Esophagus muscularis mucosa (tissue), 4 donors: Measurements from ENCODE around the gene FXYD5. TPM values are rescaled to one million over a fixed set of nuclear protein-coding genes. Genes with fewer than 3 reads are reported as not detected.

ENCODE experiments used
- DNase-seq: peaks from one replicate; pipeline ENCODE4 v3.0.0-alpha.2; 2017; ENCODE audit errors: extremely low spot score
- H3K27ac ChIP-seq, 4 donors: fragments of 200-600 bp; sonication (generic); replicated peaks in 1 of 4; 1 replicate in 3 of 4; 2 replicates in 1 of 4; pipeline ENCODE4 v1.5.1; 2016 to 2019; ENCODE audit warnings: mild to moderate bottlenecking in 1 of 4
- H3K27me3 ChIP-seq, 4 donors: fragments of 200-600 bp; sonication (generic); one replicate each; pipeline versions ENCODE4 v1.5.1 to v1.6.0; 2016 to 2019
- H3K36me3 ChIP-seq, 4 donors: fragments of 200-600 bp; sonication (generic); one replicate each; pipeline ENCODE4 v1.5.1; 2016 to 2019
- H3K4me1 ChIP-seq, 4 donors: fragments of 200-600 bp; sonication (generic); one replicate each; pipeline ENCODE4 v1.5.1; 2016 to 2019
- H3K4me3 ChIP-seq, 4 donors: fragments of 200-600 bp; sonication (generic); 1 replicate in 2 of 4; 2 replicates in 2 of 4; pipeline ENCODE4 v1.5.1; 2016 to 2019; ENCODE audit warnings: mild to moderate bottlenecking in 4 of 4, moderate library complexity in 1 of 4
- H3K9me3 ChIP-seq, 4 donors: fragments of 200-600 bp; sonication (generic); 1 replicate in 3 of 4; 2 replicates in 1 of 4; pipeline ENCODE4 v1.5.1; 2016 to 2019
- EP300 ChIP-seq: sonication (generic); formaldehyde crosslinking; IDR thresholded peaks from one replicate; pipeline ENCODE4 v1.6.1; 2017; ENCODE audit warnings: antibody characterized with exemption
- POLR2A ChIP-seq: fragments of 450-650 bp; IDR thresholded peaks from one replicate; pipeline ENCODE4 v1.6.1; 2017; ENCODE audit warnings: antibody characterized with exemption, moderate library complexity, mild to moderate bottlenecking, low read depth
- POLR2AphosphoS5 ChIP-seq, 2 donors: sonication (generic); formaldehyde crosslinking; IDR thresholded peaks; one replicate each; pipeline ENCODE4 v1.6.1; 2017; ENCODE audit warnings: antibody characterized with exemption in 2 of 2
- WGBS: methylation state at CpG from one replicate; pipeline ENCODE4 v1.1.5; 2018; 5-methylcytosine and 5-hydroxymethylcytosine counted together
- intact Hi-C: fragments of 100-400 bp; cut with DNase I; formaldehyde crosslinking; loops from one replicate; pipeline ENCODE4 v1.15.1; 2023
- small RNA-seq, 3 donors: library from RNA; depleted of rRNA; stranded (forward); fragments of <200 nt; gene quantifications; one replicate each; pipeline ENCODE3, GENCODE V24; 2016
- total RNA-seq, 4 donors: library from RNA; depleted of rRNA; stranded (reverse); fragments of >200 nt; gene quantifications; one replicate each; pipeline versions ENCODE4 v1.1.0 to v1.2.1, GENCODE V29; 2016
- TF ChIP-seq, protein P1 (sequence below), 3 experiments: fragments of 200-600 bp in 2 of 3; fragments of 450-650 bp in 1 of 3; sonication (generic) in 2 of 3; IDR thresholded peaks; one replicate each; pipeline ENCODE4 v1.5.1; 2017 to 2019; ENCODE audit warnings: antibody characterized with exemption in 3 of 3, mild to moderate bottlenecking in 2 of 3, moderate library complexity in 1 of 3

Gene FXYD5
- total RNA-seq, 4 donors from 2014 or later, result 26.6 to 49.3 (median 43.0) TPM

DNA sequence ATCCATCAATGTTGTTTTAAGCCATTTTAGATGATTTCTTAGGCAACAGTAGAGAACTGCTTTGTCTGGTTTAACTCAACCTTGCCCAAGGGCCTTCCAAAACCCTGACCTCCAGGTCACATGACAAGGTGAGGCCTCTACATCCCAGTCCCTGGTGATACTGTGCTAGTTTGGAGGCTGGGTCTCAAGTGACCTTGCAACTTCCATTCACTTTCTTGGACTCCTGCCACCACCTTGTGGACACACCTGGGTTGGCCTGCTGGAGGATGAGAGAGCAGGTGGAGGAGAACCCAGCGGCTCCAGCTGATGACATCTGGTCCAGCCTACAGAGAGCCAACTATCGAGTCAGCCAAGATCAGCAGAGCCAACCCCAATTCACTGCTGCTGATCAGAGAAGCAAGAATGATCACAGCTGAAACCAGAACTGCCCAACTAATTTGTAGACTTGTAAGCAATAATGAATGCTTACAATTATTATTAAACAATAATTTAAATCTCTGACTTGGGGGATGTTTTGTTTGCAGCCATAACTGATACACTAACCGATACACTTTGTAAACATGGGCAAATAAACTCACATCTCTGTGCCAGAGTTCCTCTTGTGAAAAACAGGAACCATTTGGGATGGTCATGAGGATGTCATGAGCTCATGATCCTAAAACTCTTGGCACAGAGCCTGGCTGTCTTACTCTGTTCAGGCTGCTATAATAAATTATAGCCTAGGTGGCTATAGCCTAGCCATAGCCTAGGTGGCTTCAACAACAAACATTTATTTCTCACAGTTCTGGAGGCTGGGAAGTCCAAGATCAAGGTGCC is 62.5 kb downstream of the FXYD5 start:
- Histone ChIP-seq H3K27ac (no peak overlapping the region), H3K4me3 (no peak overlapping the region), H3K9me3 (peaks cover 0 to 8% (median 2%) of the 10 kb centered on the region in 4 donors), H3K36me3 (no peaks in the 10 kb centered on the region), H3K27me3 (no peaks in the 10 kb centered on the region), H3K4me1 (peaks cover 22 to 25% (median 22%) of the 10 kb centered on the region in 4 donors)
- intact Hi-C loops, result no loop called here
- 86% methylated on average over 2 of the region's 3 CpGs for WGBS
- DNase-seq, result no peak
- TF ChIP-seq POLR2AphosphoS5 (IDR thresholded peaks at IDR 0.05) (no peak), EP300 (no peak), POLR2A (no peak)
- TF ChIP-seq, protein P1, sequence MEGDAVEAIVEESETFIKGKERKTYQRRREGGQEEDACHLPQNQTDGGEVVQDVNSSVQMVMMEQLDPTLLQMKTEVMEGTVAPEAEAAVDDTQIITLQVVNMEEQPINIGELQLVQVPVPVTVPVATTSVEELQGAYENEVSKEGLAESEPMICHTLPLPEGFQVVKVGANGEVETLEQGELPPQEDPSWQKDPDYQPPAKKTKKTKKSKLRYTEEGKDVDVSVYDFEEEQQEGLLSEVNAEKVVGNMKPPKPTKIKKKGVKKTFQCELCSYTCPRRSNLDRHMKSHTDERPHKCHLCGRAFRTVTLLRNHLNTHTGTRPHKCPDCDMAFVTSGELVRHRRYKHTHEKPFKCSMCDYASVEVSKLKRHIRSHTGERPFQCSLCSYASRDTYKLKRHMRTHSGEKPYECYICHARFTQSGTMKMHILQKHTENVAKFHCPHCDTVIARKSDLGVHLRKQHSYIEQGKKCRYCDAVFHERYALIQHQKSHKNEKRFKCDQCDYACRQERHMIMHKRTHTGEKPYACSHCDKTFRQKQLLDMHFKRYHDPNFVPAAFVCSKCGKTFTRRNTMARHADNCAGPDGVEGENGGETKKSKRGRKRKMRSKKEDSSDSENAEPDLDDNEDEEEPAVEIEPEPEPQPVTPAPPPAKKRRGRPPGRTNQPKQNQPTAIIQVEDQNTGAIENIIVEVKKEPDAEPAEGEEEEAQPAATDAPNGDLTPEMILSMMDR (IDR thresholded peaks at IDR 0.05), result no peak

DNA sequence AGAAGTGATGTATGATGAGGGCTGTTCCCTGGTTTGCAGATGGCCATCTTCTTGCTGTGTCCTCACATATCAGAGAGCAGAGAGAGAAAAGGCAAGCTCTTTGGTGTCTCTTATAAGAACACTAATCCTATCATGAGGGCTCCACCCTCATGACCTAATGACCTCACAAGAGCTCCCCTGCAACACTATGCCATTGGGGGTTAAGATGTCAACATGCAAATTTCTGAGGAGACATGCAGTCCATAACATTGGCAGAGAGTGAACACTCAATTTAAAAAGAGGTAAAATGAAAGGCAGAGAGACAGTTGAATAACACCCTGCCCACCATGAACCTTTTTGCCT is 63.1 kb downstream of the FXYD5 start:
- no peak for DNase-seq
- Histone ChIP-seq H3K27me3 (peaks cover 0 to 3% (median 0%) of the 10 kb centered on the region in 4 donors), H3K27ac (no peak overlapping the region), H3K4me3 (no peak overlapping the region), H3K9me3 (peaks cover 0 to 8% (median 2%) of the 10 kb centered on the region in 4 donors), H3K4me1 (peaks cover 18 to 22% (median 20%) of the 10 kb centered on the region in 4 donors), H3K36me3 (no peaks in the 10 kb centered on the region)
- intact Hi-C loops, result no loop called here
- TF ChIP-seq EP300 (no peak), POLR2AphosphoS5 (IDR thresholded peaks at IDR 0.05) (no peak), POLR2A (no peak)
- TF ChIP-seq, protein P1 (IDR thresholded peaks at IDR 0.05), result no peak

DNA sequence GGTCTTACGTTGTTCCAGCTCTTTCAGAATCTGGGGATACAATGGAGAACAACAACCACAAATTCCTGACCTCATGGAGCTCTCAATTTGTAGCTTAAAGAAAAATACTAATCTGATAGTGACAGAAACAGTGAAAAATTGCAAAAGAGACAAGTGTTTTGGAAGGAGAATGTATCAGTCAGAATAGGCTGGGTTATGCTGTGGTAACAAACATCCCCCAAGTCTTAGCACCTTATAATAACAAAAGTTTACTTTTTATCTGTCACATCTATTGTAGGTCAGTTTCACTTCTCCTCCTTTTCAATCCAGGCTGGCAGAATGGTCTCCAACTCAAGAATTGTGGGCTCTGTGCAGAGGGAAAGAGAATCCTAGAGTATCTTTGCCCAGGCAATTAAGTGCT is 64.5 kb downstream of the FXYD5 start:
- Histone ChIP-seq H3K27ac (no peak overlapping the region), H3K27me3 (peaks cover 0 to 12% (median 0%) of the 10 kb centered on the region in 4 donors), H3K9me3 (peaks cover 0 to 10% (median 4%) of the 10 kb centered on the region in 4 donors), H3K4me3 (no peak overlapping the region), H3K4me1 (peaks cover 6 to 11% (median 6%) of the 10 kb centered on the region in 4 donors), H3K36me3 (no peaks in the 10 kb centered on the region)
- 100% methylated on average over 1 of the region's 1 CpG for WGBS
- intact Hi-C loops, result no loop called here
- TF ChIP-seq EP300 (no peak), POLR2A (no peak), POLR2AphosphoS5 (IDR thresholded peaks at IDR 0.05) (no peak)
- TF ChIP-seq, protein P1 (IDR thresholded peaks at IDR 0.05), result no peak
- no peak for DNase-seq

Small RNA genes within 50 kb of the gene (small RNA-seq; reads per million reads assigned to genes)
- gene AC020907.2, result 0 reads per million in 3 donors

Other genes starting within 250 kb of the FXYD5 start
- 1 to 10 TPM; 1.3 to 9.6 (median 2.5) TPM for gene ZNF30, start 227.8 kb upstream of the FXYD5 start, total RNA-seq
- gene ZNF792, start 190.5 kb upstream of the FXYD5 start, total RNA-seq, result 1 to 10 TPM; 4.6 to 8.4 (median 6.4) TPM
- gene GRAMD1A, start 154.4 kb upstream of the FXYD5 start, total RNA-seq, result 10 to 100 TPM; 27.8 to 55.3 (median 52.1) TPM
- 10 to 100 TPM in 3 of 4 donors, 1 to 10 TPM in 1; 8.3 to 15.7 (median 12.8) TPM for gene SCN1B, start 124.3 kb upstream of the FXYD5 start, total RNA-seq
- under 1 TPM in 3 of 4 donors, not detected in 1; 0.33 to 0.86 (median 0.58) TPM for gene HPN, start 113.0 kb upstream of the FXYD5 start, total RNA-seq
- gene FXYD3, start 38.9 kb upstream of the FXYD5 start, total RNA-seq, result 1 to 10 TPM in 3 of 4 donors, under 1 TPM in 1; 0.83 to 3.8 (median 3.1) TPM
- 10 to 100 TPM; 32.0 to 58.6 (median 49.2) TPM for gene LGI4, start 19.7 kb upstream of the FXYD5 start, total RNA-seq
- gene FXYD1, start 15.9 kb upstream of the FXYD5 start, total RNA-seq, result 10 to 100 TPM; 44.4 to 92.6 (median 70.7) TPM
- gene FXYD7, start 11.5 kb upstream of the FXYD5 start, total RNA-seq, result under 1 TPM in 1 of 4 donors, not detected in 3; 0.71 TPM
- gene FAM187B, start 74.0 kb downstream of the FXYD5 start, total RNA-seq, result not detected
- gene LSR, start 94.3 kb downstream of the FXYD5 start, total RNA-seq, result 10 to 100 TPM in 2 of 4 donors, 1 to 10 TPM in 2; 5.1 to 19.2 (median 10.8) TPM
- 100 to 1,000 TPM; 111 to 122 (median 116) TPM for gene USF2, start 114.2 kb downstream of the FXYD5 start, total RNA-seq
- not detected for gene HAMP, start 127.8 kb downstream of the FXYD5 start, total RNA-seq
- 1 to 10 TPM in 2 of 4 donors, under 1 TPM in 1, not detected in 1; 0.65 to 2.4 (median 1.2) TPM for gene MAG, start 137.4 kb downstream of the FXYD5 start, total RNA-seq
- 10 to 100 TPM in 1 of 4 donors, 1 to 10 TPM in 3; 2.3 to 12.5 (median 3.7) TPM for gene CD22, start 174.5 kb downstream of the FXYD5 start, total RNA-seq
- gene FFAR1, start 193.2 kb downstream of the FXYD5 start, total RNA-seq, result not detected
- gene FFAR3, start 203.7 kb downstream of the FXYD5 start, total RNA-seq, result 1 to 10 TPM in 1 of 4 donors, under 1 TPM in 1, not detected in 2; 0.17 to 2.3 TPM
- under 1 TPM in 1 of 4 donors, not detected in 3; 0.17 TPM for gene GPR42, start 216.3 kb downstream of the FXYD5 start, total RNA-seq